Gastrocnemius medialis (tissue), 4 donors: ENCODE measurements around the gene CACNA1C. TPM values are rescaled to one million over a fixed set of nuclear protein-coding genes. Genes with fewer than 3 reads are reported as not detected.

ENCODE experiments used
- ATAC-seq, 2 donors: fragments of 150-250 bp; one replicate each; pipeline ENCODE4 v1.9.1; 2016
- DNase-seq, 2 donors: peaks; one replicate each; pipeline ENCODE4 v3.0.0-alpha.2; 2019
- H3K27ac ChIP-seq, 4 donors: fragments of 200-600 bp; sonication (generic); 1 replicate in 1 of 4; 2 replicates in 3 of 4; pipeline ENCODE4 v1.5.1; 2016 to 2018; ENCODE audit warnings: mild to moderate bottlenecking in 2 of 4, moderate library complexity in 1 of 4
- H3K27me3 ChIP-seq, 3 donors: fragments of 200-600 bp; sonication (generic) in 2 of 3; 1 replicate in 1 of 3; 2 replicates in 2 of 3; pipeline versions ENCODE4 v1.5.1 to v1.6.0; 2016 to 2019; ENCODE audit warnings: mild to moderate bottlenecking in 1 of 3, moderate library complexity in 1 of 3
- H3K36me3 ChIP-seq, 2 donors: fragments of 200-600 bp; sonication (generic) in 1 of 2; one replicate each; pipeline ENCODE4 v1.5.1; 2017 to 2018
- H3K4me1 ChIP-seq, 2 donors: fragments of 200-600 bp; sonication (generic) in 1 of 2; one replicate each; pipeline ENCODE4 v1.5.1; 2016 to 2017; ENCODE audit warnings: mild to moderate bottlenecking in 2 of 2
- H3K4me3 ChIP-seq, 4 donors: fragments of 200-600 bp; sonication (generic) in 3 of 4; 1 replicate in 1 of 4; 2 replicates in 3 of 4; pipeline ENCODE4 v1.5.1; 2016 to 2019; ENCODE audit warnings: mild to moderate bottlenecking in 2 of 4
- H3K9me3 ChIP-seq, 3 donors: fragments of 200-600 bp; sonication (generic) in 2 of 3; 1 replicate in 1 of 3; 2 replicates in 2 of 3; pipeline ENCODE4 v1.5.1; 2016 to 2019
- CTCF ChIP-seq, 5 experiments: fragments of 450-650 bp in 3 of 5; fragments of 200-600 bp in 2 of 5; sonication (generic) in 2 of 5; IDR thresholded peaks in 4 of 5; conservative IDR thresholded peaks in 1 of 5; 1 replicate in 4 of 5; 2 replicates in 1 of 5; pipeline ENCODE4 v1.5.1; 2016 to 2019; ENCODE audit warnings: antibody characterized with exemption in 5 of 5, mild to moderate bottlenecking in 3 of 5, moderate library complexity in 3 of 5
- POLR2A ChIP-seq, 2 donors: fragments of 450-650 bp; IDR thresholded peaks; one replicate each; pipeline ENCODE4 v1.6.1; 2017; ENCODE audit warnings: antibody characterized with exemption in 2 of 2, mild to moderate bottlenecking in 2 of 2, moderate library complexity in 2 of 2
- in situ Hi-C, 4 donors: fragments of 200-750 bp; cut with MboI; loops; one replicate each; pipeline versions ENCODE4 v1.15.0 to v1.8.0; 2017; ENCODE audit warnings: low sequenced_read_pairs in 4 of 4
- intact Hi-C: fragments of 100-400 bp; cut with DNase I; formaldehyde crosslinking; loops from one replicate; pipeline ENCODE4 v1.15.1; 2023; ENCODE audit warnings: low total_unique reads
- total RNA-seq, 4 donors: library from RNA; depleted of rRNA; stranded (reverse); fragments of >200 nt; gene quantifications; one replicate each; pipeline versions ENCODE4 v1.1.0 to v1.2.3, GENCODE V29; 2016

The CACNA1C gene
- total RNA-seq, 4 donors from 2014 or later, result 0.80 to 1.8 (median 0.91) TPM

GRCh38 chr12:2343681-2344080 lies 290.9 kb downstream of the CACNA1C start:
- in situ Hi-C loops (no loop called here), intact Hi-C loops (no loop called here)
- no peak overlapping the region for H3K27ac ChIP-seq
- ATAC-seq (no peak), DNase-seq (no peak)
- TF ChIP-seq POLR2A (IDR thresholded peaks at IDR 0.05) (no peak), CTCF (IDR thresholded peaks at IDR 0.05 in 4 of 5, conservative IDR thresholded peaks at IDR 0.05 in 1 of 5) (no peak)
- no peaks in the 10 kb centered on the region for H3K36me3 ChIP-seq
- H3K9me3 ChIP-seq, result no peaks in the 10 kb centered on the region
- peaks cover 23 to 35% of the 10 kb centered on the region in 2 donors for H3K4me1 ChIP-seq
- no peaks in the 10 kb centered on the region for H3K27me3 ChIP-seq
- no peak overlapping the region for H3K4me3 ChIP-seq

GRCh38 chr12:2344476-2344875 lies 291.7 kb downstream of the CACNA1C start:
- intact Hi-C loops, result no loop called here
- no peak for ATAC-seq
- no peak for DNase-seq
- in situ Hi-C loops, result no loop called here
- Histone ChIP-seq H3K27me3 (no peaks in the 10 kb centered on the region), H3K27ac (no peak overlapping the region), H3K4me3 (no peak overlapping the region), H3K4me1 (peaks cover 24 to 36% of the 10 kb centered on the region in 2 donors), H3K36me3 (no peaks in the 10 kb centered on the region), H3K9me3 (no peaks in the 10 kb centered on the region)
- TF ChIP-seq POLR2A (IDR thresholded peaks at IDR 0.05), result no peak
- TF ChIP-seq CTCF (IDR thresholded peaks at IDR 0.05 in 4 of 5, conservative IDR thresholded peaks at IDR 0.05 in 1 of 5), result no peak

- TF ChIP-seq CTCF (IDR thresholded peaks at IDR 0.05 in 4 of 5, conservative IDR thresholded peaks at IDR 0.05 in 1 of 5) (no peak), POLR2A (IDR thresholded peaks at IDR 0.05) (no peak)
- Histone ChIP-seq H3K27me3 (no peaks in the 10 kb centered on the region), H3K27ac (no peak overlapping the region), H3K36me3 (no peaks in the 10 kb centered on the region), H3K4me3 (no peak overlapping the region), H3K4me1 (peaks cover 24 to 36% of the 10 kb centered on the region in 2 donors), H3K9me3 (no peaks in the 10 kb centered on the region)
- intact Hi-C loops, result no loop called here
- in situ Hi-C loops, result no loop called here
- ATAC-seq (no peak), DNase-seq (no peak)
Measured at GRCh38 chr12:2344885-2345284, 292.1 kb downstream of the CACNA1C start.

GRCh38 chr12:2345902-2346301 lies 293.1 kb downstream of the CACNA1C start:
- Histone ChIP-seq H3K9me3 (no peaks in the 10 kb centered on the region), H3K27me3 (no peaks in the 10 kb centered on the region), H3K36me3 (no peaks in the 10 kb centered on the region), H3K4me3 (no peak overlapping the region), H3K27ac (no peak overlapping the region), H3K4me1 (peaks cover 21 to 29% of the 10 kb centered on the region in 2 donors)
- no peak for DNase-seq
- ATAC-seq, result no peak
- TF ChIP-seq POLR2A (IDR thresholded peaks at IDR 0.05) (no peak), CTCF (IDR thresholded peaks at IDR 0.05 in 4 of 5, conservative IDR thresholded peaks at IDR 0.05 in 1 of 5) (no peak)
- in situ Hi-C loops, result no loop called here
- intact Hi-C loops, result no loop called here

GRCh38 chr12:2346416-2346815 lies 293.6 kb downstream of the CACNA1C start:
- TF ChIP-seq POLR2A (IDR thresholded peaks at IDR 0.05), result no peak
- no peak for TF ChIP-seq CTCF (IDR thresholded peaks at IDR 0.05 in 4 of 5, conservative IDR thresholded peaks at IDR 0.05 in 1 of 5)
- no peak for ATAC-seq
- in situ Hi-C loops, result no loop called here
- H3K4me3 ChIP-seq, result no peak overlapping the region
- no peaks in the 10 kb centered on the region for H3K36me3 ChIP-seq
- H3K27ac ChIP-seq, result no peak overlapping the region
- peaks cover 18 to 26% of the 10 kb centered on the region in 2 donors for H3K4me1 ChIP-seq
- no peak for DNase-seq
- no peaks in the 10 kb centered on the region for H3K27me3 ChIP-seq
- intact Hi-C loops, result no loop called here
- no peaks in the 10 kb centered on the region for H3K9me3 ChIP-seq
